Measurements from ENCODE around the gene IMMP2L. TPM values are rescaled to one million over a fixed set of nuclear protein-coding genes. Genes with fewer than 3 reads are reported as not detected.
"Not testable (repeated sequence)": the region's sequence is repeated elsewhere in the genome, so short reads cannot be mapped to it uniquely, and the experiment has no call there.

The IMMP2L gene
- total RNA-seq, 2 donors from 2014 or later = 7.3 to 7.7 TPM

DNA sequence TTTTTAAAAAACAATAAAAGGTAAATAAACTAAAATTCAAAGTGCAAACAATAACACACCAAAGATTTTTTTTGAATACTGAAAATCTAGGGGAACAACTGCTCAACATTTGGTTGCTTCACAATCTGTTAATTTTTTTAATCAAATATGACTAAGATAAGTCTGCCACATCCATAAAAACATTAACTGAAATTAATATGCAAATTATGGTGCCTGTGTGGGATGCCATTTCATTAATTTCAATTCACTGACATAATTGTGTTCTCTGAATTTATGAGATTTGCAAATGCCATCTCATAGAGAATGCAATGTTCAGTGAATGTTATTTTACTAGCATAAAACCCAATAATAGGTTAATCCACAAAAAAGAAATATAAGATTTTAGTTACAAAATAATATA, 237.5 kb downstream of the IMMP2L start:
- TF ChIP-seq, protein P1, sequence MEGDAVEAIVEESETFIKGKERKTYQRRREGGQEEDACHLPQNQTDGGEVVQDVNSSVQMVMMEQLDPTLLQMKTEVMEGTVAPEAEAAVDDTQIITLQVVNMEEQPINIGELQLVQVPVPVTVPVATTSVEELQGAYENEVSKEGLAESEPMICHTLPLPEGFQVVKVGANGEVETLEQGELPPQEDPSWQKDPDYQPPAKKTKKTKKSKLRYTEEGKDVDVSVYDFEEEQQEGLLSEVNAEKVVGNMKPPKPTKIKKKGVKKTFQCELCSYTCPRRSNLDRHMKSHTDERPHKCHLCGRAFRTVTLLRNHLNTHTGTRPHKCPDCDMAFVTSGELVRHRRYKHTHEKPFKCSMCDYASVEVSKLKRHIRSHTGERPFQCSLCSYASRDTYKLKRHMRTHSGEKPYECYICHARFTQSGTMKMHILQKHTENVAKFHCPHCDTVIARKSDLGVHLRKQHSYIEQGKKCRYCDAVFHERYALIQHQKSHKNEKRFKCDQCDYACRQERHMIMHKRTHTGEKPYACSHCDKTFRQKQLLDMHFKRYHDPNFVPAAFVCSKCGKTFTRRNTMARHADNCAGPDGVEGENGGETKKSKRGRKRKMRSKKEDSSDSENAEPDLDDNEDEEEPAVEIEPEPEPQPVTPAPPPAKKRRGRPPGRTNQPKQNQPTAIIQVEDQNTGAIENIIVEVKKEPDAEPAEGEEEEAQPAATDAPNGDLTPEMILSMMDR (IDR thresholded peaks at IDR 0.05) = no peak
- no peak for DNase-seq (ENCODE audit: low spot score)
- Histone ChIP-seq H3K27ac (no peak overlapping the region), H3K4me3 (no peak overlapping the region), H3K36me3 (no peaks in the 10 kb centered on the region), H3K4me1 (no peaks in the 10 kb centered on the region), H3K27me3 (no peaks in the 10 kb centered on the region), H3K9me3 (no peaks in the 10 kb centered on the region)

DNA sequence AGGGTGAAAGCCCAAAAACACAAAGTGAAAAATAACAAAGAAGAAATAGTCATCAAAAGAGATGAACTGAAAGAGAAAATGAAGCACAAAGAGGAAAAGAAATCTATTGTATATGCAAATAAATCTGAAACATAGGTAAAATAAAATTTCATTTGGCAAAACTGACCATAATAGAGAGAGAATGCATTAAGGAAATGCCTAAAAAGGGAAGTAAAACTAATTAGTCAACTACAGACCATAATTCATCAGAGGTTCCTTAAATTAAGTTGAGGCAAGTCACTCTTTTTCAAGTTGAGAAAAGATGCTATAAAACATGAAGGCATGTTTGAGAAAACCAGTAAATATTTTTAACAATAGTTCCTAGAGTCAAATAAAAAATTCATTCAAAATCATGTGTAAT, 238.1 kb downstream of the IMMP2L start:
- DNase-seq (ENCODE audit: low spot score) = no peak
- Histone ChIP-seq H3K4me1 (no peaks in the 10 kb centered on the region), H3K36me3 (no peaks in the 10 kb centered on the region), H3K27me3 (no peaks in the 10 kb centered on the region), H3K4me3 (no peak overlapping the region), H3K27ac (no peak overlapping the region), H3K9me3 (no peaks in the 10 kb centered on the region)
- TF ChIP-seq, protein P1 (IDR thresholded peaks at IDR 0.05) = no peak

DNA sequence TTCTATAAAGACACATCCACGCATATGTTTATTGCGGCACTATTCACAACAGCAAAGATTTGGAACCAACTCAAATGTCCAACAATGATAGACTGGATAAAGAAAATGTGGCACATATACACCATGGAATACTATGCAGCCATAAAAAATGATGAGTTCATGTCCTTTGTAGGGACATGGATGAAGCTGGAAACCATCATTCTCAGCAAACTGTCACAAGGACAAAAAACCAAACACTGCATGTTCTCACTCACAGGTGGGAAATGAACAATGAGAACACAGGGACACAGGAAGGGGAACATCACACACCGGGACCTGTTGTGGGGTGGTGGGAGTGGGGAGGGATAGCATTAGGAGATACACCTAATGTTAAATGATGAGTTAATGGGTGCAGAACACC, 238.6 kb downstream of the IMMP2L start:
- H3K36me3 ChIP-seq; H3K27ac ChIP-seq; DNase-seq (ENCODE audit: low spot score): not testable (repeated sequence)

DNA sequence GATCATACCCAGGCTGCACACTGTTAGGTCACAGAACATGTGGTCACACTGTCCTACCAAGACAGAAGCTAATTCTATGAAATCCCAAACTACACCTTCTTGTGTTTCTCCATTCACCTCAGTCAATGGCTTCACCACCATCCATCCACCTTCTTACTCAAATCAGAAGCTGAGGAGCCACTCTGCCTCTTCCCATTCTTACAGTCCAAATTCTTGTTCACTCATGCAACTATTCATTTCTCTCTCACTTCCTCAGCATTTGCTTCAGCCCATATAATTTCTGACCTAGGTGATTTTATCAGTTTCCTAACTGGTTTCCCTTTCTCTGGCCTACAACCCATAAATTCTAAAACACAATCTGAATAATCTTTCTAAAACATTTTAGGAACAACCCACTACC, 242.2 kb downstream of the IMMP2L start:
- no peaks in the 10 kb centered on the region for H3K9me3 ChIP-seq
- no peaks in the 10 kb centered on the region for H3K36me3 ChIP-seq
- no peaks in the 10 kb centered on the region for H3K4me1 ChIP-seq
- DNase-seq (ENCODE audit: low spot score) = no peak
- H3K4me3 ChIP-seq = no peak overlapping the region
- TF ChIP-seq, protein P1 (IDR thresholded peaks at IDR 0.05) = no peak
- H3K27ac ChIP-seq = no peak overlapping the region
- H3K27me3 ChIP-seq = no peaks in the 10 kb centered on the region

More for the DNA sequence above, 238.6 kb downstream of the IMMP2L start:
- H3K27me3 ChIP-seq, H3K4me1 ChIP-seq, H3K4me3 ChIP-seq, H3K9me3 ChIP-seq: not testable (repeated sequence)

DNA sequence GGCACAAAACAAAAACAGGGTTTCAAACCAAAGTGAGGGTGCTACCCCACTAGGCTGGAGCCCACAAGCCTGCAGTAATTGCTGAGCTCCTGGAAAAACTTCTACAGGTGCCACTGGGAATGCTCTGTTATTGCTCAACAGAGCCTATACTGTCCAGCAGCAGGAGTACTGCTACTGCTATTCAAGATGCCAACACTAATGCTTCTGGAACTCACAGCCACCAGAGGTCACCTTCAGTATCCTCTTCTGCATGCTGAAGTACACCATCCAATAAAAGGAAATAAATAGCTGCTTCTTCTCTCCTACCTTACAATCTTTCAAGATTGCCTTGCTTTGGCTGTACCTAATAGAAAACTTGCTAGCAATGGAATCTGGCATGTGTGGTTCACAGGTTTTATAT, 249.3 kb downstream of the IMMP2L start:
- H3K27ac ChIP-seq = no peak overlapping the region
- no peaks in the 10 kb centered on the region for H3K9me3 ChIP-seq
- H3K36me3 ChIP-seq = no peaks in the 10 kb centered on the region
- TF ChIP-seq, protein P1 (IDR thresholded peaks at IDR 0.05) = no peak
- no peak for DNase-seq (ENCODE audit: low spot score)
- no peak overlapping the region for H3K4me3 ChIP-seq
- H3K4me1 ChIP-seq = no peaks in the 10 kb centered on the region
- H3K27me3 ChIP-seq = no peaks in the 10 kb centered on the region

DNA sequence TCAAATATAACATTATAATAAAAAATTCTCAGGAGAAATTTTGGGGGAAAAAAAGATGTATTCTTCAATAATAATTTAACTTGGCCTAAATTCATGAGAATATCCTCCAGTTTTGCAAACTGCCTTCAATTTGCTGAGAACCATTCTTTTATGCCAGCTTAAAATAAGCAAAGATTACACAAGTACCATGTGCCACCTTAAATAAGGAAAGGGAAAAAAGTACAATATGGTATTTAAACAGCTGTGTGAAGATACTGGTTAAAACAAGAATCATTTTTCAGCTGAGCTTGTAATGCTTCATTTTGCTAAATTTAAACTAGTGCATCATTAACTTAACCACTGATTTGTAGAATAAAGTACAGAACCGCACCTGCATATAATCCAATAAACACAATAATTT, 253.6 kb downstream of the IMMP2L start:
- H3K36me3 ChIP-seq = no peaks in the 10 kb centered on the region
- TF ChIP-seq, protein P1 (IDR thresholded peaks at IDR 0.05) = no peak
- DNase-seq (ENCODE audit: low spot score) = no peak
- H3K4me3 ChIP-seq = no peak overlapping the region
- H3K27ac ChIP-seq = no peak overlapping the region
- H3K9me3 ChIP-seq = no peaks in the 10 kb centered on the region
- no peaks in the 10 kb centered on the region for H3K4me1 ChIP-seq
- H3K27me3 ChIP-seq = no peaks in the 10 kb centered on the region

All from right atrium auricular region (tissue), 2 donors.